Skin of body (tissue), 2 donors: ENCODE results near the gene ZBTB33. TPM values are rescaled to one million over a fixed set of nuclear protein-coding genes. Genes with fewer than 3 reads are reported as not detected.

Experiments
- DNase-seq: peaks from one replicate; lab custom pipeline; 2025; lab: John Stamatoyannopoulos, UW
- total RNA-seq: library from RNA; depleted of rRNA; stranded (reverse); fragments of >200 nt; gene quantifications from one replicate; pipeline ENCODE4 v1.2.3, GENCODE V29; 2014

The ZBTB33 gene
- total RNA-seq, 1 donor from 2014 or later = 19.3 TPM

GRCh38 chrX:120304256-120304655, 53.6 kb downstream of the ZBTB33 start:
- no peak for DNase-seq

- DNase-seq = no peak
Measured at GRCh38 chrX:120305531-120306141, 55.0 kb downstream of the ZBTB33 start.

- no peak for DNase-seq
Measured at GRCh38 chrX:120306630-120307029, 56.0 kb downstream of the ZBTB33 start.

Other genes with a start within 250 kb of the ZBTB33 start
- not detected for gene RHOXF2B, start 173.1 kb upstream of the ZBTB33 start, total RNA-seq
- gene RHOXF1, start 134.9 kb upstream of the ZBTB33 start, total RNA-seq = not detected
- gene RHOXF2, start 92.2 kb upstream of the ZBTB33 start, total RNA-seq = not detected
- gene TMEM255A, start 60.6 kb downstream of the ZBTB33 start, total RNA-seq = 0.69 TPM
- gene ATP1B4, start 111.3 kb downstream of the ZBTB33 start, total RNA-seq = 25.9 TPM
- gene LAMP2, start 218.5 kb downstream of the ZBTB33 start, total RNA-seq = 102 TPM